ENCODE results near the gene MT1M. TPM values are rescaled to one million over a fixed set of nuclear protein-coding genes. Genes with fewer than 3 reads are reported as not detected.
A peak's percentile ranks its signal among the peaks of the same experiment; 100 is the strongest.

Gene MT1M
- polyA plus RNA-seq, 3 donors = not detected

GRCh38 chr16:56681939-56682702 is 49.7 kb downstream of the MT1M start, which contains the start of gene MT1X:
Gene MT1X (plus strand): TSS chr16:56682470. CDS start chr16:56682541, 71 bp downstream.
- peaks cover 7 to 8% of the 10 kb centered on the region in 2 donors for H3K36me3 Mint-ChIP-seq
- no peaks in the 10 kb centered on the region for H4K20me1 ChIP-seq (ENCODE audit: insufficient read depth, low read length)
- peak within 1 kb of the TSS; percentile 69 for H3K9ac ChIP-seq (ENCODE audit: insufficient read depth, low read length, poor library complexity, severe bottlenecking)
- peak within 1 kb of the TSS; percentile 75 to 92 (median 87) for H3K27ac Mint-ChIP-seq
- WGBS (ENCODE audit: insufficient coverage) = under 1% methylated on average over 38 of the region's 49 CpGs
- peaks cover 13 to 15% (median 15%) of the 10 kb centered on the region in 3 donors for H3K27me3 Mint-ChIP-seq (ENCODE audit: low read depth in 3 of 3)
- TF ChIP-seq CTCF (IDR thresholded peaks at IDR 0.05) = no peak
- no peaks in the 10 kb centered on the region for H3K36me3 ChIP-seq (replicated peaks in 1 of 2; ENCODE audit: control insufficient read depth in 1 of 2, insufficient read depth in 2 of 2, low read length in 2 of 2)
- peaks cover 15 to 19% of the 10 kb centered on the region in 2 donors for H3K4me1 ChIP-seq (ENCODE audit: control insufficient read depth in 1 of 2, insufficient read depth in 2 of 2, low read length in 2 of 2)
- intact Hi-C loops (cut with micrococcal nuclease) = no loop called here
- peaks cover 0 to 9% of the 10 kb centered on the region in 2 donors for H3K9me3 ChIP-seq (replicated peaks in 1 of 2; ENCODE audit: control insufficient read depth in 1 of 2, insufficient read depth in 1 of 2, low read length in 2 of 2)
- H3K27ac ChIP-seq (ENCODE audit: low read depth in 1 of 2, low read length in 2 of 2) = peak within 1 kb of the TSS; percentile 0 to 64
- peak within 1 kb of the TSS; percentile 88 for H3K4me2 ChIP-seq (replicated peaks; ENCODE audit: extremely low read depth, low read length, poor library complexity, severe bottlenecking)
- DNase-seq = peak; percentile 50 to 53 (median 52)
- H3K79me2 ChIP-seq (ENCODE audit: insufficient read depth, low read length) = no peaks in the 10 kb centered on the region
- H3K4me3 ChIP-seq (replicated peaks in 1 of 3; ENCODE audit: low read depth in 2 of 3, low read length in 3 of 3) = peak within 1 kb of the TSS; percentile 58 to 89 (median 67)
- H3K9me3 Mint-ChIP-seq = peaks cover 5 to 17% (median 12%) of the 10 kb centered on the region in 7 donors
- H3K4me1 Mint-ChIP-seq = peaks cover 24% of the 10 kb centered on the region
- H3K4me3 Mint-ChIP-seq = peak within 1 kb of the TSS; percentile 94 to 98
- peaks cover 0 to 8% of the 10 kb centered on the region in 2 donors for H3K27me3 ChIP-seq (ENCODE audit: control insufficient read depth in 2 of 2, insufficient read depth in 2 of 2, low read length in 2 of 2)
- peak within 1 kb of the TSS; percentile 96 for H2AFZ ChIP-seq (ENCODE audit: insufficient read depth, low read depth, low read length, poor library complexity, severe bottlenecking)

- Mint-ChIP-seq H3K4me3 (peak overlapping the region; percentile 94 to 98), H3K27ac (peak overlapping the region in 6 of 7 donors; percentile 50 to 92 (median 89)), H3K9me3 (peaks cover 5 to 20% (median 15%) of the 10 kb centered on the region in 7 donors), H3K4me1 (peaks cover 24% of the 10 kb centered on the region), H3K36me3 (peaks cover 7 to 8% of the 10 kb centered on the region in 2 donors), H3K27me3 (ENCODE audit: low read depth in 3 of 3) (peaks cover 7 to 10% (median 8%) of the 10 kb centered on the region in 3 donors)
- no peaks in the 10 kb centered on the region for H3K79me2 ChIP-seq (ENCODE audit: insufficient read depth, low read length)
- H3K27me3 ChIP-seq (ENCODE audit: control insufficient read depth in 2 of 2, insufficient read depth in 2 of 2, low read length in 2 of 2) = peaks cover 0 to 3% of the 10 kb centered on the region in 2 donors
- no peak for DNase-seq
- H2AFZ ChIP-seq (ENCODE audit: insufficient read depth, low read depth, low read length, poor library complexity, severe bottlenecking) = peak overlapping the region; percentile 96
- peak overlapping the region; percentile 69 for H3K9ac ChIP-seq (ENCODE audit: insufficient read depth, low read length, poor library complexity, severe bottlenecking)
- H3K36me3 ChIP-seq (replicated peaks in 1 of 2; ENCODE audit: control insufficient read depth in 1 of 2, insufficient read depth in 2 of 2, low read length in 2 of 2) = no peaks in the 10 kb centered on the region
- H3K4me3 ChIP-seq (replicated peaks in 1 of 3; ENCODE audit: low read depth in 2 of 3, low read length in 3 of 3) = peak overlapping the region; percentile 58 to 89 (median 67)
- no peak for TF ChIP-seq CTCF (IDR thresholded peaks at IDR 0.05)
- H3K27ac ChIP-seq (ENCODE audit: low read depth in 1 of 2, low read length in 2 of 2) = peak overlapping the region in 1 of 2 donors; percentile 64
- peak overlapping the region; percentile 88 for H3K4me2 ChIP-seq (replicated peaks; ENCODE audit: extremely low read depth, low read length, poor library complexity, severe bottlenecking)
- no peaks in the 10 kb centered on the region for H4K20me1 ChIP-seq (ENCODE audit: insufficient read depth, low read length)
- intact Hi-C loops (cut with micrococcal nuclease) = no loop called here
- H3K4me1 ChIP-seq (ENCODE audit: control insufficient read depth in 1 of 2, insufficient read depth in 2 of 2, low read length in 2 of 2) = peaks cover 15 to 19% of the 10 kb centered on the region in 2 donors
- peaks cover 0 to 10% of the 10 kb centered on the region in 2 donors for H3K9me3 ChIP-seq (replicated peaks in 1 of 2; ENCODE audit: control insufficient read depth in 1 of 2, insufficient read depth in 1 of 2, low read length in 2 of 2)
- WGBS (ENCODE audit: insufficient coverage) = 46% methylated on average over 8 of the region's 8 CpGs
Measured at GRCh38 chr16:56682703-56683397, 50.4 kb downstream of the MT1M start.

Measured in CD14-positive monocyte (primary cell).